Measurements from ENCODE around the gene TCTN3.
"Not testable (repeated sequence)": the region's sequence is repeated elsewhere in the genome, so short reads cannot be mapped to it uniquely, and the experiment has no call there.

The TCTN3 gene

GRCh38 chr10:95691281-95691680 lies 2.4 kb downstream of the TCTN3 start:
- no peak for DNase-seq (ENCODE audit: extremely low read depth in 1 of 2, low read depth in 1 of 2)

- DNase-seq (ENCODE audit: extremely low read depth in 1 of 2, low read depth in 1 of 2), result no peak
Measured at GRCh38 chr10:95688648-95689047, 5.1 kb downstream of the TCTN3 start.

GRCh38 chr10:95683966-95684365 lies 9.8 kb downstream of the TCTN3 start:
- no peak for DNase-seq (ENCODE audit: extremely low read depth in 1 of 2, low read depth in 1 of 2)

DNA sequence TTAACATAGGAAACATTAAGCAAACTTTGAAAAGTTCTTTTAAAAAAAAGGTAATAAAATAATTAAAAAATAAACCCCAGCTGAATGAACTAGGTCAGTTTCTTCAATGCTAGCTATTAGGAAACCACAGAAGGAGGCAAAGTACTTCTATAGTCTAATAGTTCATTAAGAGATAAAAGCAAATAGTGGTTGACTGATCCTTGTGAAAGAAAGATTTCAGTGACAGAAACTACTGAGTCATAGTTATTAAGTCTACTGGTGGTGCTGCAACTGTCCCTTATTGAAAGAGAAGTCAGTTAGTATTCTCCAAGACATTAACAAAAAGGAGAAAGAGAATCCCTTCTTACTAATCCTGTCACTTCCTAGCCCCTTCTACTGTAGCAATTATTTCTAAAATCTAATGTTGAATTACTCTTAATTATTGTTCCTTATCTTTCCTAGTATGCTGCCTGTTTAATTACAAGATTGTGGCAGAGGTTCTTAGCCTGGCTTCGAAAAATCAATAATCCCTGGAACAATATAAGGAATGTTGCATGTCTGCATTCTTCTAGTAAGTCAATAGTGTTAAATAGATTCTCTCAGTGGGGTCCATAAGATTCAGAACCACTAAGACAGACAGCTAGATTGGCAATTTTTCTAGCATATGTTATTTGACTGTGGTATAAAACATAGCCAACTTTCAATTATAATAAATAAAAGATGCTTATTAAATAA lies 18.2 kb downstream of the TCTN3 start:
- no peak for DNase-seq (ENCODE audit: extremely low read depth in 1 of 2, low read depth in 1 of 2)

GRCh38 chr10:95674643-95675042 lies 19.1 kb downstream of the TCTN3 start:
- no peak for DNase-seq (ENCODE audit: extremely low read depth in 1 of 2, low read depth in 1 of 2)

DNA sequence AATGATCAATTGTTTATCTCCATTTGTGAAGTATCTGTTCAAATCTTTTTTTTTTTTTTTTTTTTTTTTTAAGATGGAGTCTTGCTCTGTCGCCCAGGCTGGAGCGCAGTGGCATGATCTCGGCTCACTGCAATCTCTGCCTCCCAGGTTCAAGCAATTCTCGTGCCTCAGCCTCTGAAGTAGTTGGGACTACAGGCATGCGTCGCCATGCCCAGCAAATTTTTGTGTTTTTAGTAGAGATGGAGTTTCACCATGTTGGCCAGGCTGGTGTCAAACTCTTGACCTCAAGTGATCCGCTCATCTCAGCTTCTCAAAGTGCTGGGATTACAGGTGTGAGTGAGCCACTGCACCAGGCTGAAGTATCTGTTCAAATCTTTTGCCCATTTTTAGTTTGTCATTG lies 21.1 kb downstream of the TCTN3 start:
- DNase-seq (ENCODE audit: extremely low read depth in 1 of 2, low read depth in 1 of 2), result not testable (repeated sequence)

GRCh38 chr10:95664543-95664942 lies 29.2 kb downstream of the TCTN3 start:
- DNase-seq (ENCODE audit: extremely low read depth in 1 of 2, low read depth in 1 of 2), result no peak

DNA sequence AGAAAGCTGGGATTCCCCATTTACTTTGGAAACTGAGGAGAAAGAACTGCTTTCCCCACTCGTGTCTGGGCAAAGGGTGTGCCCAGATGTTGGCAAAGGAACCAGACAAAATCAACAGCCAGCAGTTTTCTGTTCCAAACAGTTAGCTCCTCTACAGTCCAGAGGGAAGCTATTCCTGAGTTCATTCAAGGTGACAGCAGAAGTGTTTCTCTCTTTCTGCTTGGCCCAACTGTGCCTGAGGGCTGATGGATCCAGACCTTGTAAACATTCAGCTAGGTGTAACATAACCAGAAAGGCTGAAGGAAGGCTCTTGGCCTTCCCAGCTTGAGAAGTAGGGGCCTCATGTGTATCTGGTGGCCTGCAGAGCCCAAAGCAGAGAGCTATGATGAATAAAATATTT lies 30.2 kb downstream of the TCTN3 start:
- DNase-seq (ENCODE audit: extremely low read depth in 1 of 2, low read depth in 1 of 2), result no peak

- no peak for DNase-seq (ENCODE audit: extremely low read depth in 1 of 2, low read depth in 1 of 2)
Measured at GRCh38 chr10:95661818-95662217, 31.9 kb downstream of the TCTN3 start.

DNA sequence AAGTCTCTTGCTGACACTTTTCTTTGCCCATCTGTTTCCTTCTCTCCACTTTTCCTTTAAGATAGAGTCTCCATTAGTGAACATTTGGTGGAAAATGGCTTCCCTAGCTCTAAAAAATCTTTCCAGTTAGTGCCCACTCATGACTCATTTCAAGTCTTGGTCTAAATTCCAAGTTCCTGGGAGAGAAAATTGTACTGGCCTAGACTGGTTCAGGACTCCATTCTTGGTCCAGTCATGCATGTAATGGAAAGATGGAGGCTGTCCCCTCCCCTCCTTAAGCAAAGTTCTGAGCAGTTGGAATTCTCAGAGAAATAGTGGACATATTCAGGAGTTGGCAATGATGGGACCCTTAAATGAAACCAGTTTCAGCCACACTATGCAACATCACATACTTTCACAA lies 33.4 kb downstream of the TCTN3 start:
- no peak for DNase-seq (ENCODE audit: extremely low read depth in 1 of 2, low read depth in 1 of 2)

DNA sequence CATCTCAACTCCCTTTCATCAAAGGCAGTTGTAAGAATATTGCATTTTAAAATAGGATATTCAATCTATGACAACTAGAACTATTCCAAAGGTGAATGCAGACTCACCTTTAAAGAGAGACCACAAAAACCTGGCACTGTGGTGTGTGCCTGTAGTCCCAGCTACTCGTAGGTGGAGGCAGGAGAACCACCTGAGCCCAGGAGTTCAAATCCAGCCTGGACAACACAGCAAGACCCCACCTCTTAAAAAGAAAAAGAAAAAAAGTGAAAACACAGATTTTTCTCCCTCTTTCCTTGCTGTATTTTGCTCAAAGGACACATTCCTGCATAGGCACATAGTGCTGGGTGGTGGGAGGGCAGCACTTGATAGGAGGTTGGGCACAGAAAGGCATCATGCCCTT lies 36.5 kb downstream of the TCTN3 start:
- DNase-seq (ENCODE audit: extremely low read depth in 1 of 2, low read depth in 1 of 2), result no peak

GRCh38 chr10:95656291-95657164 lies 37.2 kb downstream of the TCTN3 start, which contains the start of gene ALDH18A1:
ALDH18A1 (minus strand) TSS chr10:95656711; CDS start chr10:95653377, 3,334 bp downstream.
- DNase-seq (ENCODE audit: extremely low read depth in 1 of 2, low read depth in 1 of 2), result peak; percentile 80 to 88

DNA sequence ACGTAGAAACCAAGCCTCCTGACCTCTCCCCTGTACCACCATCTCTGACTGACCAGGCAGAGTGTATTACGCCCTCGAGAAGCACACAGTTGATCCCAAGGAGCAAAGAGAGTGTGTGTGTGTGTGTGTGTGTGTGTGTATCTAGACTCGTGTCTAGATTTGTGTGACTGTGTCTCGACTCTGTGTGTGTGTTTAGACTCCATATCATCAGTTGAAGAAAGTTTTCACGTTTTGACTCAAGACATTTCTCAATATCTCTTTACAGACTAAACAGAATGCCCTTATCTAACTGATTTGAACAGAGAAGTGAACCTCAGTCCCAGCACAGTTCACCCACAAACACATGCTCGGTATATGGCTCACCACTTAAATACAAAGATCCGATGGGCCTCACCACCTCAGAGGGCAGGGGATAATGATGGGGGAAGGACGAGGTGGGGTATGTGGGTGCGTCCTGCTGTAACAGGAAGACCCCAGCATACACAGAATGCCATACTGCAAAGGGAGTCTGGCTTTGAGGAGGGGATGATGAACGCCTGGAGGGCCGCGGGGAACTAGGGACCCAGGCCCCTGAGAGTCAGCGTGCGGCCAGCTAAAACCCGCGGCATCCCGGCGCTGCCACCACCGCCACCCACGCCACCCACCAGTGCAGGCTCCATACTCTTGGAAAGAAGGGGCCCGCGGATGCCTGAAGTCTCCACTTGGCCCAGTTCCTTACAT lies 38.0 kb downstream of the TCTN3 start:
- peak in 1 of 2 donors; percentile 3 for DNase-seq (ENCODE audit: extremely low read depth in 1 of 2, low read depth in 1 of 2)

DNA sequence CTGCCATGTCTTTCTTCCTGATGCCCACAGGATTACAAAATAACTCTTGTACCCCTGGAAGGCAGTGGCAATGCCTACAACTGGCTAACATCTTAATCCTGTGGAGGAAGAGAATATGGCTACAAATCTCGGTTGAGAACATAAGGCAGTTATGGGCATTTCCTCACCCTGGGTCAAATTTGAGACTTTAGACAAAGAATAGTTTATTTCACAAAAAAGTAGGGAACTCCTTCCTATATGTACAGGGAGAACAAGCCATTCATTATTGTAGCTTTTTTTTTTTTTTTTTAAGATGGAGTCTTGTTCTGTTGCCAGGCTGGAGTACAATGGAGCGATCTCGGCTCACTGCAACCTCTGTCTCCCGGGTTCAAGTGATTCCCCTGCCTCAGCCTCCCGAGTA lies 39.8 kb downstream of the TCTN3 start:
- no peak for DNase-seq (ENCODE audit: extremely low read depth in 1 of 2, low read depth in 1 of 2)

- DNase-seq (ENCODE audit: extremely low read depth in 1 of 2, low read depth in 1 of 2), result no peak
Measured at GRCh38 chr10:95651346-95652060, 42.2 kb downstream of the TCTN3 start.

- no peak for DNase-seq (ENCODE audit: extremely low read depth in 1 of 2, low read depth in 1 of 2)
Measured at GRCh38 chr10:95650232-95650631, 43.5 kb downstream of the TCTN3 start.

GRCh38 chr10:95648138-95648537 lies 45.6 kb downstream of the TCTN3 start:
- no peak for DNase-seq (ENCODE audit: extremely low read depth in 1 of 2, low read depth in 1 of 2)

DNA sequence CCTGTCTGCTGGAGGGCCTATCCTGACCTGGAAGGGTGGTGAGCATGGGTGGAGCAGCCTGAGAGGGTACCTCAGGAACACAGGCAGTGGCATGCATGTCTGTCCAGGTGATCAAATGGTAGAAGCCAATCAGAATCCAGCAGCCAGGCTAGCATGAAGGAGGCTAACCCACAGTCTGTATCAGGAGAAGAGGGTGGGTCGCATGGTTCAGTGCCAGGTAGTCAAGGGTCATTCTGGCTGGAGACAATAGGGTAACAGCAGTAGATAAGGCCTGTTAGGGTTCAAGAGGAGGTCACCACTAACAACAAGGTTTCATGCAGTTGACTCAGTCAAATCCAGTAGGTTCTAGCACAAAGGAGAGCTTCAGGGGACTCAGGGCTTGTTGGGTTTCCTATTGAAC lies 47.6 kb downstream of the TCTN3 start:
- DNase-seq (ENCODE audit: extremely low read depth in 1 of 2, low read depth in 1 of 2), result no peak

GRCh38 chr10:95644901-95645300 lies 48.8 kb downstream of the TCTN3 start:
- no peak for DNase-seq (ENCODE audit: extremely low read depth in 1 of 2, low read depth in 1 of 2)

DNA sequence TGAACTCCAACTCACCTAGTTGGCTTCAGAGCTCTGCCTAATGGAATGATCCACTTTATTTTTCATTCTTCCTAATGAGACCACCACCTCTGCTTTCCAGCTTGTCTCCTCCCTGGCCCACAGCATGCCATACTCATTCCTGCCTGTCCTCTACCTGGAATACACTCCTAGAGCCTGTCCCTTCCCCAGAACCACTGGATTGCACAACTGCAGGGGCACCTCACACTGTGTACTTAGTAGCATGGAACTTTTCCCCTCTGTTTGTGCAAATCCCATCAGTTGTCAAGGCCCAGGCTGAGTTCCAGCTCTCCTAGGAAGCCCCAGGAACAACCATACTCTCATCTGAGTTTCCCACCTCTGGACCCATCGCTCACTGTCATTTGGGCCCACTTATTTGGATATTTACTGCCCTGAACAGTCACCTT lies 52.8 kb downstream of the TCTN3 start:
- no peak for DNase-seq (ENCODE audit: extremely low read depth in 1 of 2, low read depth in 1 of 2)

DNA sequence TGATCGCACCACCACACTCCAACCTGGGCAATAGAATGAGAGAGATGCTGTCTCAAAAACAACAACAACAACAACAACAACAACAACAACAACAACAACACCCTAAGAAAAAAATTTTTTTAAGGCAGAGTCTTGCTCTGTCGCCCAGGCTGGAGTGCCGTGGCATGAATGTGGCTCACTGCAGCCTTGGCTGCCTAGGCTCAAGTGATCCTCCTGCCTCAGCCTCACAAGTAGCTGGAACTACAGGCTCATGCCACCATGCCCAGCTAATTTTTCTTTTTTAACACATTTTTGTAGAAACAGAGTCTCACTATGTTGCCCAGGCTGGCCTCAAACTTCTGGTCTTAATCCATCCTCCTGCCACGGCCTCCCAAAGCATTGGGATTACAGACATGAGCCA lies 55.8 kb downstream of the TCTN3 start:
- no peak for DNase-seq (ENCODE audit: extremely low read depth in 1 of 2, low read depth in 1 of 2)
